Measurements from ENCODE around the gene UBL3. TPM values are rescaled to one million over a fixed set of nuclear protein-coding genes. Genes with fewer than 3 reads are reported as not detected.

Gene UBL3
- total RNA-seq, 1 donor from 2014 or later, result 17.9 TPM

DNA sequence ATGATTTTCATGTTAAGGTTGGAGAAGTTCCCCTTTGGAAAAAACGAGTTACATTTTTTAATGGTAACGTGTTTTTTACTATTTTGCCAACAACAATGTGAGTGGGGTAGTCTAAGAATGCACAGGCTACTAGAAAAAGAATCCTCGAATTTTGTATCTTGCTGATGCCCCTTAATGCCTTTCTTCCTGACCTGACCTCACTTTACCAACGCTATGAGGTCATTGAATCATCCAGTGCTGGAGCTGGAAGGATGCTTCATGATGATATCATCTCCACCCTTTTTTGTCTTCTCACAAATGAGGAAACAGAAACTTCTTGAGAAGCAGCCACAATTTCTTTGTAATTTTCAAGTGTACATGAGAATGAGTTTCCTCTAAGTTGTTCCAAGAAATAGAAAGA lies 8.2 kb upstream of the UBL3 start:
- no peak for DNase-seq
- Mint-ChIP-seq H3K9me3 (no peaks in the 10 kb centered on the region), H3K4me3 (no peak overlapping the region), H3K27me3 (peaks cover 9% of the 10 kb centered on the region), H3K4me1 (no peaks in the 10 kb centered on the region), H3K36me3 (ENCODE audit: low read depth) (no peaks in the 10 kb centered on the region), H3K27ac (no peak overlapping the region)
- TF ChIP-seq, protein P1, sequence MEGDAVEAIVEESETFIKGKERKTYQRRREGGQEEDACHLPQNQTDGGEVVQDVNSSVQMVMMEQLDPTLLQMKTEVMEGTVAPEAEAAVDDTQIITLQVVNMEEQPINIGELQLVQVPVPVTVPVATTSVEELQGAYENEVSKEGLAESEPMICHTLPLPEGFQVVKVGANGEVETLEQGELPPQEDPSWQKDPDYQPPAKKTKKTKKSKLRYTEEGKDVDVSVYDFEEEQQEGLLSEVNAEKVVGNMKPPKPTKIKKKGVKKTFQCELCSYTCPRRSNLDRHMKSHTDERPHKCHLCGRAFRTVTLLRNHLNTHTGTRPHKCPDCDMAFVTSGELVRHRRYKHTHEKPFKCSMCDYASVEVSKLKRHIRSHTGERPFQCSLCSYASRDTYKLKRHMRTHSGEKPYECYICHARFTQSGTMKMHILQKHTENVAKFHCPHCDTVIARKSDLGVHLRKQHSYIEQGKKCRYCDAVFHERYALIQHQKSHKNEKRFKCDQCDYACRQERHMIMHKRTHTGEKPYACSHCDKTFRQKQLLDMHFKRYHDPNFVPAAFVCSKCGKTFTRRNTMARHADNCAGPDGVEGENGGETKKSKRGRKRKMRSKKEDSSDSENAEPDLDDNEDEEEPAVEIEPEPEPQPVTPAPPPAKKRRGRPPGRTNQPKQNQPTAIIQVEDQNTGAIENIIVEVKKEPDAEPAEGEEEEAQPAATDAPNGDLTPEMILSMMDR (IDR thresholded peaks at IDR 0.05), result no peak
- ChIA-PET POLR2A (no interaction called here), CTCF (no interaction called here)
- ATAC-seq (ENCODE audit: low read depth), result no peak
- intact Hi-C loops (cut with micrococcal nuclease), result no loop called here

GRCh38 chr13:29858231-29858630 lies 7.8 kb upstream of the UBL3 start:
- H3K36me3 Mint-ChIP-seq (ENCODE audit: low read depth), result no peaks in the 10 kb centered on the region
- intact Hi-C loops (cut with micrococcal nuclease), result no loop called here
- no peak overlapping the region for H3K27ac Mint-ChIP-seq
- DNase-seq, result no peak
- H3K9me3 Mint-ChIP-seq, result no peaks in the 10 kb centered on the region
- no peak for ATAC-seq (ENCODE audit: low read depth)
- H3K27me3 Mint-ChIP-seq, result peaks cover 9% of the 10 kb centered on the region
- TF ChIP-seq, protein P1 (IDR thresholded peaks at IDR 0.05), result no peak
- no peaks in the 10 kb centered on the region for H3K4me1 Mint-ChIP-seq
- ChIA-PET POLR2A (no interaction called here), CTCF (no interaction called here)
- no peak overlapping the region for H3K4me3 Mint-ChIP-seq

- Mint-ChIP-seq H3K4me1 (no peaks in the 10 kb centered on the region), H3K9me3 (no peaks in the 10 kb centered on the region), H3K36me3 (ENCODE audit: low read depth) (no peaks in the 10 kb centered on the region), H3K27me3 (peaks cover 2% of the 10 kb centered on the region), H3K4me3 (no peak overlapping the region), H3K27ac (no peak overlapping the region)
- POLR2A ChIA-PET, result no interaction called here
- no peak for DNase-seq
- intact Hi-C loops (cut with micrococcal nuclease), result no loop called here
- no peak for ATAC-seq (ENCODE audit: low read depth)
- CTCF ChIA-PET, result no interaction called here
- TF ChIP-seq, protein P1 (IDR thresholded peaks at IDR 0.05), result no peak
These were observed 6.7 kb upstream of the UBL3 start for GRCh38 chr13:29857085-29857484.

DNA sequence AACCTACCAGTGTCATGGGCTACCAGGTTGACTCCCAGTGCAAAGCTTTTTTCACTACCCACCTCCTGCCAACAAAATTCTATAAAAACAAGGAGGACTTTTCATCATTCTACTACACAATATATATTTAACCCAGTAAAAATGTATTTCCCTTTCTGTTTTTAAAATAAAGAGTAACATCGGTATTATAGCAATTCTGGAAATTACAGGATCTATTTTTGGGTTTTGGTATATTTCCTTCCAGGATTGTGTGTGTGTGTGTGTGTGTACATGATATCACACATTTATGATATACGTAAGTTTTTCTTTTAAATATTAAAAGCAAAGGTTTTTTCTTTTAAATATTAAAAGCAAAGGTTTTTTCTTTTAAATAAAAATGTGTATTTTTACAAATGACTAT lies 6.0 kb upstream of the UBL3 start:
- no peak for ATAC-seq (ENCODE audit: low read depth)
- no peak overlapping the region for H3K27ac Mint-ChIP-seq
- H3K27me3 Mint-ChIP-seq, result peaks cover 2% of the 10 kb centered on the region
- no peak overlapping the region for H3K4me3 Mint-ChIP-seq
- ChIA-PET POLR2A (no interaction called here), CTCF (no interaction called here)
- TF ChIP-seq, protein P1 (IDR thresholded peaks at IDR 0.05), result no peak
- intact Hi-C loops (cut with micrococcal nuclease), result no loop called here
- H3K9me3 Mint-ChIP-seq, result no peaks in the 10 kb centered on the region
- H3K4me1 Mint-ChIP-seq, result no peaks in the 10 kb centered on the region
- no peaks in the 10 kb centered on the region for H3K36me3 Mint-ChIP-seq (ENCODE audit: low read depth)
- DNase-seq, result no peak

DNA sequence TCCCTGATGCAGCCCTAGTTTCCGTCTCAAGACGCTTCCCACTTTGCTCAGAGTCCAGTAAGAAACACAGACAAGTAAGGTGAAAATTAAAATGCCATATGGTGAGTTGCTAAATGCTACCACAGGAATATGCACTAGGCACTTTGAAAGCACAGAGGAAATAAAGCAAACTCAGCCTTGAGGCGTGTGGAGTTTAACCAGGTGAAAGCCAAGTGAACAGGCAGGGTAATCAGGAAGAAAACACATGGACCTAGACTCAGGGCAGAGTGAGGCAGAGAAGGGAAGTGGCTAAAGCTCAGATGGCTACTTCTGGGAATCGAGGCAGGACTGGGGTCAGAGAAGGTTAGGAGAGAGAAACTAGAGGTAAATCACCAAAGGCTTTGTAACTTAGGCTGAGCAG lies 5.4 kb upstream of the UBL3 start:
- TF ChIP-seq, protein P1 (IDR thresholded peaks at IDR 0.05), result no peak
- Mint-ChIP-seq H3K36me3 (ENCODE audit: low read depth) (no peaks in the 10 kb centered on the region), H3K27ac (no peak overlapping the region), H3K4me1 (peaks cover 2% of the 10 kb centered on the region), H3K9me3 (no peaks in the 10 kb centered on the region), H3K4me3 (no peak overlapping the region), H3K27me3 (no peaks in the 10 kb centered on the region)
- ATAC-seq (ENCODE audit: low read depth), result no peak
- ChIA-PET POLR2A (no interaction called here), CTCF (no interaction called here)
- DNase-seq, result no peak
- intact Hi-C loops (cut with micrococcal nuclease), result no loop called here

All from activated B cell treated with CpG ODN at 0.5 μM for 24 hours (primary cell).